Limb (tissue), 2 donors: ENCODE data around the gene STRN4.
"Not testable (repeated sequence)": the region's sequence is repeated elsewhere in the genome, so short reads cannot be mapped to it uniquely, and the experiment has no call there.

ENCODE experiments used
- DNase-seq, 2 donors: peaks; one replicate each; pipeline ENCODE4 v3.0.0-alpha.2; 2016; ENCODE audit errors: extremely low spot score in 2 of 2

STRN4 gene

GRCh38 chr19:46714444-46715106 lies 31.7 kb downstream of the STRN4 start:
- DNase-seq = no peak

GRCh38 chr19:46713781-46714443 lies 32.3 kb downstream of the STRN4 start:
- DNase-seq = peak; percentile 85 to 93

- DNase-seq = not testable (repeated sequence)
Observed at GRCh38 chr19:46712768-46713338, 33.4 kb downstream of the STRN4 start.

DNA sequence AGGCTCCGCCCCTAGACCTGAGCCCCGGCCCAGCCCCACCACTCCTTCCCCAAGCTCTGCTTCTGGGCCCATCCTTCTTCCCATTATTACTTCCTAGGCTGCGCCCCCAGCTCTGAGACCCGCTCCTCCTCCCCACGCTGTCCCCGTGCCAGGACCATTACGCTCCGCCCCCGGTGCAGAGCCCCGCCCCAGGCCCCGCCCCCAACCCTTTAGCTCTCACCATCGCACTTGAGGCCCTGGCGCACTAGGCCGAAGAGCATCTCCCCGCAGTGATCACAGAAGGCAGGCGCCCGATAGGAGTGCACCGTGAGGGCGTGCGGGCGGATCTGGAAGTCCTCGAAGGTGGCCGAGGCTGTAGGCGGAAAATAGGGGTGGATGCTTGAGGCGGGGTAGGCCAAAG lies 35.6 kb downstream of the STRN4 start:
- DNase-seq = peak in 1 of 2 donors; percentile 37

DNA sequence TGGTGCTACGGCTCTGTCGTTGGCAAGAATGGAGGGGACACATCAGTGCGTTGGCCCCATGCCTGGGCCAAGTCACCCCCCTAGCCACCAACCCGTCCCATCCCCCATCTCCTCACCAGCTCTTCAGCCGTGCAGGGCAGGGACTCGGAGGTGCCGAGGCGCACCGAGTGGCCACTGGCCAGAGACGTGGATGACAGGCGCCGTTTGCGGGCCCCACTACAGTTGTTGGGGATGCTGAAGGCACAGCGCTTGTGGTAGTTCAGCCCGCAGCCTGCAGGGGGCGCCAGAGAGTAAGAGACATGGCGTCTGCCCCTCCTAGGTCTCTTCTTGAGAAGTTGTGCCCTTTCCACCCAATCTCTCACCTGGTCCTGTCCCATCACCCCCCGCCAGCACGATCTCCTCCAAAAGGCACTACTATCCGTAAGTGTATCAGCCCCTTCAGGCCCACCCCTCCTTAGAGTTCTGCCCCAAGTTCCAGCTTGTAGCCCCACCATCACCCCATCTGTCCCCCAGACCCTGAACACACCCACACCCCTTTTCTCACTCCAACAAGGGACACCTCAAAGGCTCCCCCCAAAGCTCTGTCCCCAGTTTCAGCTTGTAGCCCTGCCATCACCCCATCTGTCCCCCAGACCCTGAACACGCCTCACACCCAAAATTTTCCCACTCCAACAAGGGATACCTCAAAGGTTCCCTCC lies 41.7 kb downstream of the STRN4 start:
- peak in 1 of 2 donors; percentile 76 for DNase-seq

- no peak for DNase-seq
Observed at GRCh38 chr19:46700704-46701103, 45.5 kb downstream of the STRN4 start.

- no peak for DNase-seq
Observed at GRCh38 chr19:46698395-46699321, 47.6 kb downstream of the STRN4 start.

GRCh38 chr19:46697204-46697960 lies 48.9 kb downstream of the STRN4 start:
- peak; percentile 78 to 88 for DNase-seq

GRCh38 chr19:46696866-46697203 lies 49.4 kb downstream of the STRN4 start:
- no peak for DNase-seq

DNA sequence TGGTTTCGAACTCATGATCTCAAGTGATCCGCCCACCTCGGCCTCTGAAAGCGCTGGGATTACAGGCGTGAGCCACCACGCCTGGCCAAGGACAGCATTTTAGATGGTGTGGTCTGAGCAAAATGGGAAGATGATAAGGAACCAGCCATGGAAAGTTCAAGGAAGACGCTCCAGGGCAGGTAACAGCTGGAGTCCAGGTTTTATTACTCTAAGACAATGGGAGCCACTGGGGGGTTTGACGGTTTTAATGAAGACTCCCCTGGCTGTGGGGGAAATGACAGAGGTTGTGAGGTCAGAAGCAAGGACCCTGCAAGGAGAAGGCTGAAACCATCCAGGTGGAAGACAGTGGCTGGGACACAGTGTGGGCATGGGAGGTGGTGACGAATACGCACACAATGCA lies 50.2 kb downstream of the STRN4 start:
- no peak for DNase-seq

- DNase-seq = no peak
Observed at GRCh38 chr19:46693760-46694159, 52.5 kb downstream of the STRN4 start.

GRCh38 chr19:46692918-46693722 lies 53.1 kb downstream of the STRN4 start:
- DNase-seq = no peak

- no peak for DNase-seq
Observed at GRCh38 chr19:46691948-46692347, 54.3 kb downstream of the STRN4 start.

DNA sequence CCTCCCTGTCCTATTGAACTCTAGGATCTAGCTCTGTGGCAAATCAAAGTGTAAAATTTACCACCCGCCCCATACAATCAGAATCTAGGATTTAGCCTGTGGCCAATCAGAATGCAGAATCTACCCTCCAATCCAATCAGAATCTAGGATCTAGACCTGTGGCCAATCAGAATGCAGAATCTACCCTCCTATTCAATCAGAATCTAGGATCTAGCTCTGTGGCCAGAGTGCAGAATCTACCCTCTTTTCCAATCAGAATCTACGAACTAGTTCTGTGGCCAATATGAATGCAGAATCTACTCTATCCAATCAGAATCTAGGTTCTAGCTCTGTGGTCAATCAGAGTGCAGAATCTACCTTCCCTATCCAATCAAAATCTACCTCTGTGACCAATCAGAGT lies 55.1 kb downstream of the STRN4 start:
- DNase-seq = no peak

- no peak for DNase-seq
Observed at GRCh38 chr19:46689358-46689757, 56.9 kb downstream of the STRN4 start.

GRCh38 chr19:46687438-46688145 lies 58.7 kb downstream of the STRN4 start:
- DNase-seq = no peak

DNA sequence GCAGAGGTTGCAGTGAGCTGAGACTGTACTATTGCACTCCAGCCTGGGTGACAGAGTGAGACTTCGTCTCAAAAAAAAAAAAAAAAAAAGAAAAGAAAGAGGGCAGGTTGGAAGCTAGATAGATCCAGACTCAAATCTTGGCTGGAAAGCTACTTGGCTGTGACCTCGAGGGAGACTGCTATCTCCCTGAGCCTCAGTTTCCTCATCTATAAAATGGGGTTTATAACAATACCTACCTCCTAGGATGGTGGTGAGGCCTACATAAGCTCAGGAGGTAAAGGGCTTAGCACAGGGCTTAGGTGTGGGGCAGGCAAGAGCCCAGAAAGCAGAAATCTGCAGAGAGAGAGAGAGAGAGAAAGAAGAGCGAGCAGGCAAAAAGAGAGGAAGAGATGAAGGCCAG lies 61.1 kb downstream of the STRN4 start:
- no peak for DNase-seq

GRCh38 chr19:46678110-46678732 lies 68.0 kb downstream of the STRN4 start:
- no peak for DNase-seq
